Stomach smooth muscle (tissue), 2 donors: ENCODE measurements around the gene C6orf136.
"Not testable (repeated sequence)": the region's sequence is repeated elsewhere in the genome, so short reads cannot be mapped to it uniquely, and the experiment has no call there.

Source experiments
- H3K27ac ChIP-seq: one replicate; pipeline ENCODE4 v1.7.0; 2013; ENCODE audit warnings: mild to moderate bottlenecking, low read length, inconsistent platforms
- H3K27me3 ChIP-seq, 2 donors: one replicate each; pipeline ENCODE4 v1.7.0; 2013; ENCODE audit warnings: low read length in 2 of 2; ENCODE audit not compliant: insufficient read depth in 2 of 2, control insufficient read depth in 1 of 2
- H3K36me3 ChIP-seq, 2 donors: one replicate each; pipeline ENCODE4 v1.7.0; 2013; ENCODE audit warnings: low read length in 2 of 2; ENCODE audit not compliant: control insufficient read depth in 2 of 2, insufficient read depth in 2 of 2
- H3K4me1 ChIP-seq: one replicate; pipeline ENCODE4 v1.7.0; 2013; ENCODE audit warnings: low read length; ENCODE audit not compliant: control insufficient read depth, insufficient read depth
- H3K4me3 ChIP-seq, 2 donors: one replicate each; pipeline ENCODE4 v1.7.0; 2013; ENCODE audit warnings: low read length in 2 of 2
- H3K9ac ChIP-seq, 2 donors: one replicate each; pipeline ENCODE4 v1.7.0; 2013; ENCODE audit warnings: low read length in 2 of 2, mild to moderate bottlenecking in 1 of 2
- H3K9me3 ChIP-seq, 2 donors: one replicate each; pipeline ENCODE4 v1.7.0; 2013; ENCODE audit warnings: low read length in 2 of 2; ENCODE audit not compliant: control insufficient read depth in 2 of 2
- donor health status: healthy.
- donor health status: Pancreatic carcinoma.

Gene C6orf136

DNA sequence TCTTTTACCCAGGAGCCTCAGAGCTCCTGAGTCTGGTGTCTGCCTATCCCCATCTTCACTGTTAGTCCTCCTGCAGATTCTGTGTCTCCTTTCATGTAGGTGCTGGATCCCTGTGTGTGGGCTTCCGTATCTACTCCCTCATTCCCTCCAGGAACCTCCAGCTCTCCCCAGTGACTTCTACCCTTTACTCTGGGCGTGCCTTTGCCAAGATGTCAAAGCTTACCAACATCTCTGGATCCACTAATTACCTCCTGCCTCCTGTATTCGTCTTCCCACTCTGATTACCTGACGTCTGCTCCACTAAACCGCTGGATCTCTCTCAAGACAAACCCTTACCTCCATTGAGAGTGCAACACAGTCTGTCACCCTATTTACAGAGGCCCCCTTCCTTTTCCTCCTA, 2.2 kb upstream of the C6orf136 start:
- H3K27me3 ChIP-seq, result no peaks in the 10 kb centered on the region
- H3K9me3 ChIP-seq, result no peaks in the 10 kb centered on the region
- H3K27ac ChIP-seq, result no peak overlapping the region
- peaks cover 12% of the 10 kb centered on the region for H3K4me1 ChIP-seq
- peaks cover 17 to 22% of the 10 kb centered on the region in 2 donors for H3K36me3 ChIP-seq
- H3K4me3 ChIP-seq, result no peak overlapping the region
- no peak overlapping the region for H3K9ac ChIP-seq

DNA sequence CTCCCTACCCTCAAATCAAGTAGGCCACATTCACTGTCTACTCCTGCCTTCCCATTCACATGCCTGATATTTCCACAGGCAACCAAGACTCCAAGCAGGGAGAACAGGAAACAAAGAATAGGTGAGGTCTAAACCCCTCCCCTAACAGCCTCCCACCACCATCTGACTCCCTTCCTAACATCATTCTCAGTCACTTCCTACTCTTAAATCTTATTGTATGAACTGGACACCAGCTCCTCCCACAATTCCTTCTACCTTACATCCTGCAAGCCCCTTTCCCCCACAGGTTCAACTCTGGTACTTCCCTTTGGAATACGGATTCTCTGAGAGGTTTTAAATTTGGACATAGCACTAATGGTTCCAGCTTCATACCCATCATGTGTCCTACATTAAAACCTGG, 944 bp upstream of the C6orf136 start:
- H3K36me3 ChIP-seq, result peaks cover 12 to 17% of the 10 kb centered on the region in 2 donors
- no peaks in the 10 kb centered on the region for H3K27me3 ChIP-seq
- no peak overlapping the region for H3K4me3 ChIP-seq
- peak overlapping the region in 1 of 2 donors; percentile 55 for H3K9ac ChIP-seq
- peak overlapping the region; percentile 87 for H3K27ac ChIP-seq
- H3K9me3 ChIP-seq, result no peaks in the 10 kb centered on the region
- H3K4me1 ChIP-seq, result peaks cover 12% of the 10 kb centered on the region

DNA sequence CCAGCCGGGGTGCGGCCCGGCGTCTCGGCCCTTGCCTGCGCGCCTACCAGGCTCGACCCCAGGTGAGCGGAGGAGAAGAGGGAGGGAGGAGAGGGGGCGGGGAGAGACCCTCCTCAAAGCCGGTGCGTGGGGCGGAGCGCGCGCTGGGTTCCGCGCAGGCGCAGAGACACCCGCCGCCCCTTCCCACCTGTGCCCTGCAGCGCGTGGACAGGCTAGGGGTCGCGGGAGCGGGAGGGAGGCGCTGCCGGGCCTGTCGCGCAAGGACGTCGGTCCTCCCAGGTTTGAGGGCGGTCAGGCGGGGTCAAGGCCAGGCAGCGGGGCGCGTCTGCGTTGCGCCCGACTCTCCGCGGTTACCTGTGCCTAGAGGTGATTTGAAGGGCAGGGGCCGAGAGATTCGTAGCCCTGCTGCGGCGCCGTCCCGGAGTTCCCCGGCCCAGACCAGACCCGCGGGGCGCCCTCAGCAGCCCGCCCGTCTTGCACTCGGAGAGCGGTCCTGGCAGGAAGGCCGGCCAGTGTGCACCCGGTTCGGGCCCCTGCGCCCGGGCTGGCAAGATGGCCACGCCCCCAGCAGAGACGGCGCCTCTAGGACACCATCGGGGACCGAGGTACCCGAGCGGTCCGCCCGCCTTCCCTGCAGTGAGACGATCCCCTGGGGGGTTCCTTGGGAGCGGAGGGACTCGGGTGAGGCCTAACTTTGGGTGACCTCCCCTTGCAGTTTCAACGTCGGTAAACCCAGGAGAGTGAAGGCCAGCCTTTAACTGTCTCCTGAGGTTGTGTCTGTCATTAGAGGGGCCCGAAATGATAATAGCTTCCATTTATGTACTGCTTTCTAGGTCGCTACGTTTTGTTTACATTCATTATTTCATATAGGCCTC, 546 bp downstream of the C6orf136 start:
- peak overlapping the region; percentile 87 for H3K27ac ChIP-seq
- H3K9me3 ChIP-seq, result no peaks in the 10 kb centered on the region
- H3K27me3 ChIP-seq, result no peaks in the 10 kb centered on the region
- H3K9ac ChIP-seq, result peak overlapping the region; percentile 84 to 88
- peaks cover 12% of the 10 kb centered on the region for H3K4me1 ChIP-seq
- H3K4me3 ChIP-seq, result peak overlapping the region; percentile 85 to 95
- peaks cover 19 to 20% of the 10 kb centered on the region in 2 donors for H3K36me3 ChIP-seq

DNA sequence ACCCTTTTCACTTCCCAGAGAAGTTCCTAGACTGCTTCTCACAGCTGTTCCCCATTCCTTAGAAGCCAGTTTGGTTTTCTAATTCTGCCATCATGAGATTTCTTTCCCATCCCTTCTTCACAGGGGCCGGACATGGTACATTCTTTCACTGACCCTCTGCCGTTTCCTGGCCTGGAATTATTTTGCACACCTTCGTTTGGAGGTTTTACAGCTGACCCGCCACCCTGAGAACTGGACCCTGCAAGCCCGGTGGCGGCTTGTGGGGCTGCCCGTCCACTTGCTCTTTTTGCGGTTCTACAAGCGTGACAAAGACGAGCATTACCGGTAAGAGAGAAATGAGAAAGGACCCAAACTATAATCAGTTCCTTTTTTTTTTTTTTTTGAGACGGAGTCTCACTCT, 4.2 kb downstream of the C6orf136 start:
- H3K9me3 ChIP-seq, result no peaks in the 10 kb centered on the region
- H3K27me3 ChIP-seq, result no peaks in the 10 kb centered on the region
- H3K27ac ChIP-seq, result no peak overlapping the region
- H3K4me1 ChIP-seq, result peaks cover 12% of the 10 kb centered on the region
- peaks cover 46 to 56% of the 10 kb centered on the region in 2 donors for H3K36me3 ChIP-seq
- H3K4me3 ChIP-seq, result no peak overlapping the region
- no peak overlapping the region for H3K9ac ChIP-seq

DNA sequence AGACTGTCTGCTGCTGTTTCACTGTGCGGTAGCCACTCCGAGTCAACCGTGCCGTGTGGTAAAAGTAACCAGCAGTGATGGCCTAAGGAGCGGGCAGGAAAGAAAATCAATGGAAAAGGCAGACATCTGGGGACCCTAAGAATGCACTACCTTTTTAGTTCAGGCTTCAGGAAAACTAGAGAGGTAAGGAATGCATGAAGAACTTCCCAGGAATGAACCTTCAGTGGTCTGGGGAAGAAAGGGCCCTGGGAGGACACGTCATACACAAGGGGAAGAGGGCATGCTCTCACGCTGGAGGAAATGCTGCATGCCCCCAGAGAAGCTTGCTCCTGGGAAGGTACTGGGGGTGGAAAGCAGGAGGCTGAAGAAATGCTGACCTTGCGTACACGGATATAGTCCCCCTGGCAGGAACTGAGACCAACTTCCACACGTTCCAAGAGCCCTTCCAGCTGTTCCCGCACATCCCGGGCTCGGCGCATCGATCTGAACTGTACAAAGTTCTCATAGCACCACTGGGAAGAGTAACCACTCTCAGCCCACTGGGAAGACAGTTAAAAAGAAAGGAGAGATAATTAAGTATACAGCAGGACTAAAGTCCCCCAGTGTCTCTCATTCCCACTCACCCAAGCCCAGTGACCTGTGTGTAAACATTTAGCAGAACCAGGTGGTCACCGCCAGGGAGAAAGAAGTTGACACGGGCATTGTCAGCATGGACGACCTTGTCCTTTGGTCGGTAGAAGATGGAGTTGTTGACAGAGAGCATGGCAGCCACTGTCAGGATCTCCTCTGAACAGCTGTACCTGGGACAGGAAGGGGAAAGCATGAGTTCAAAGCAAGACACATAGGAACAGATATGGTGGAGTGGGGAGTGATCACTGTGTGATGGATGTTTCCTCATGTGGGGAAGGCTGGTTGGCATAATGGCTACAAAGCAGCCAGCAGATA, 8.1 kb downstream of the C6orf136 start:
- H3K4me1 ChIP-seq, result no peaks in the 10 kb centered on the region
- no peak overlapping the region for H3K4me3 ChIP-seq
- no peak overlapping the region for H3K9ac ChIP-seq
- no peaks in the 10 kb centered on the region for H3K9me3 ChIP-seq
- peaks cover 75 to 85% of the 10 kb centered on the region in 2 donors for H3K36me3 ChIP-seq
- H3K27me3 ChIP-seq, result no peaks in the 10 kb centered on the region
- H3K27ac ChIP-seq, result no peak overlapping the region

DNA sequence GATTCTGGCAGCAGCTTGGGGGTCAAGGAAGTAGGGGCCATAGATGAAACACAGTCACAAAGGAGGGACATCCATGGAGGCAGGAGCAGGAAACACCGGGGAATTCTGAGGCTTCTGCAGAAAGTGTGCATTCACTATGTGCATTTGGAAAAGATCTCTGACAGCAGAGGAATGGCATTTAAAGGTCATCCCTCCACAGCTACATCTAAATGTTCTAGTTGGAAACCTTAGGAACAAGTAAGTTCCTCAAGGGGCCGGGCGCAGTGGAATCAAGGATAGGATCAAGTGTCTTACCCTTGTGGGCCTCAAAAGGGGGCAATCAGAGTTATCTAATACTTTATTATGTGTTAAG, 8.8 kb downstream of the C6orf136 start:
- peaks cover 77 to 88% of the 10 kb centered on the region in 2 donors for H3K36me3 ChIP-seq
- no peak overlapping the region for H3K9ac ChIP-seq
- no peak overlapping the region for H3K4me3 ChIP-seq
- no peak overlapping the region for H3K27ac ChIP-seq
- H3K27me3 ChIP-seq, result no peaks in the 10 kb centered on the region
- no peaks in the 10 kb centered on the region for H3K4me1 ChIP-seq
- H3K9me3 ChIP-seq, result no peaks in the 10 kb centered on the region

DNA sequence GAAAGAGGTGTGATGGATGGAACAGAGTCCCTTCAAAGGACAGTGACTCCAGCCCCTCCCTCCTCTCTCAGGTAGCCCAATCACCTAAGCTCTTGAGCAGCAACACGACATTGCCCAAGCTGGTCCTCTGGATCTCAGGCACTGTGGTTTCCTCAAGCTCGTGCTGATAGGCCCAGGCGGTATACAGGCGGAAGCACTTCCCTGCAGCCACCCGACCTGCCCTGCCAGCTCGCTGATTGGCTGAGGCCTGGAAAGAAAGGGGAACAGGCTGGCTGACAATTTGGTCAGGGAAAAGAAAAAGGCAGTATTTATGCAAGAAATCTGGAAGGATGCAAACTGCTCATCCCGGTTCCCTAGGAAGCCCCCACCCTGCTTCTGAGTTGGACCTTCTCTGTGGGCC, 9.6 kb downstream of the C6orf136 start:
- Histone ChIP-seq H3K27ac (no peak overlapping the region), H3K27me3 (no peaks in the 10 kb centered on the region), H3K9ac (no peak overlapping the region), H3K9me3 (no peaks in the 10 kb centered on the region), H3K36me3 (peaks cover 76 to 84% of the 10 kb centered on the region in 2 donors), H3K4me1 (no peaks in the 10 kb centered on the region), H3K4me3 (no peak overlapping the region)

DNA sequence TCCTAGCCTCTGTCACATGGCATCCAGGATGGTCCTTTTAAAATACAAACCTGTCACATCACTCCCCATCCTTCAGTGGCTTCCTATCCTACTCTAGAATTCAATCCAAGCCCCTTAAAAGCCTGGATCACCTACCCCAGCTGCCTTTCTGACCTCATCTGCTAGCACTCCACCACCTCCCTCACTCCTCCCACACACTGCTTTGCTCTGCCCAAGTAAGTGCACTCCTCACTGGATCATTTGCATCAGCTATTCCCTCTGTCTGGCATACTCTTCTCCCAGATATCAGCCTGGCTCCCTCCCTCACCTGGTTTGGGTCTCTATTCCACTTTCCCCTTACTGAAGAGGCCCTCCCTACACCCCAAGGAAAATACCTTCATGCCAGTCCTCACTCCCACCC, 10.5 kb downstream of the C6orf136 start:
- Histone ChIP-seq H3K4me3 (no peak overlapping the region), H3K27ac (no peak overlapping the region), H3K27me3 (no peaks in the 10 kb centered on the region), H3K9ac (no peak overlapping the region), H3K36me3 (peaks cover 78 to 85% of the 10 kb centered on the region in 2 donors), H3K9me3 (no peaks in the 10 kb centered on the region), H3K4me1 (no peaks in the 10 kb centered on the region)

DNA sequence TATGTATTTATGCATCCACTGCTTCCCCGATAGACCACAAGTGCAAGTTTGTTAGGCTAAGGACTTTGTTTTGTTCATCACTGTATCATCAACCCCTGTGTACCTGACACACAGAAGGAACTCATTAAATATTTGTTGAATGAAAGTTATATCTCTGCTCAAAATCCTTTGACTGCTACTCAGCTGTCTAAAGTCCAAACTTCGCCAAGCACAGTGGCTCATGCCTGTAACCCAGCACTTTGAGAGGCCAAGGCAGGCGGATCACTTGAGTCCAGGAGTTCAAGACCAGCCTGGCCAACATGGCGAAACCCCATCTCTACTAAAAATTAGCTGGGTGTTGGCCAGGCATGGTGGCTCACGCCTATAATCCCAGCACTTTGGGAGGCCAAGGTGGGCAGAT, 11.0 kb downstream of the C6orf136 start:
- not testable (repeated sequence) for H3K27ac ChIP-seq, H3K4me3 ChIP-seq, H3K9ac ChIP-seq, H3K9me3 ChIP-seq, H3K27me3 ChIP-seq, H3K4me1 ChIP-seq
- peaks cover 79 to 85% of the 10 kb centered on the region in 2 donors for H3K36me3 ChIP-seq

DNA sequence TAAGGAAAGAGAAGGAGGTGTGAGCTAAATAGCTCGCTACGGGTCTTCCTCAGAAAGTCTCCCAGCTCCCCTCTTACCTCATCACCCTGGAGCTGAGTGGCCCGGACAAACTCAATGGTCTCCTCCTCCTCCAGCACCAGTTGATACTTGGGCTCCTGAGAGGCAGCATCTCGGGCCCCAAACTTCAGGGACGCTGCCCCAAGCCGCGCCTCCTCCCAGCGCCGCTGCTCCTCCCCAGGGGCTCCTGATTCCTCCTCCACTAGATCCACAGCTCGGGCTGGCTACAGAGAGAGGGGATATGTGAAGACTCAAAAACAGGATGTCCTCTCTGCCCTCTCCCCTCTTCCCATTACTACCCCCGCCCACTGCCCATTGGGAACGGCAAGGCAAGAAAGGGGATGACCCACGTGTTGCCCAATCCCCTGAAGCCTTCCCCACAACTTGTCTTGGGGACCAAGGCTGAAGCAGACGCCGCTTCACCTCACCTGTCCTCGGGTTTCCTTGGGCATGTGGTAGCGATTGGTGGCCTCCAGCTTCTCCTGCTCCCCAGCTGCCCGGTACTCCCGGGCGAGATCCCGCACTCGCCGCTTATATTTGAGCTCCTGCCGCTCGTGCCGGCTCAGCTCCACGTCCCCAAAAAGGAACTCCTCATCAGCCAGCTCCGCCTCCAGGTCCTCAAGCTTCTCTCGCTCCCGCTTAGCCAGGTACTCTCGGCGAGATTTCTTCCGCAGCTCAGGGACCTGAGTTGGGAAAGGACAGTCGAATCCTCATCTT, 18.2 kb downstream of the C6orf136 start:
- H3K4me1 ChIP-seq, result no peaks in the 10 kb centered on the region
- no peak overlapping the region for H3K9ac ChIP-seq
- H3K4me3 ChIP-seq, result no peak overlapping the region
- no peaks in the 10 kb centered on the region for H3K27me3 ChIP-seq
- peaks cover 48 to 49% of the 10 kb centered on the region in 2 donors for H3K36me3 ChIP-seq
- H3K27ac ChIP-seq, result no peak overlapping the region
- no peaks in the 10 kb centered on the region for H3K9me3 ChIP-seq
